Activated CD4-positive, alpha-beta T cell treated with anti-CD3 and anti-CD28 coated beads for 24 hours (primary cell): ENCODE measurements around the gene OVAAL.
A peak's percentile ranks its signal among the peaks of the same experiment; 100 is the strongest.

ENCODE experiments used
- DNase-seq, 2 donors: peaks; one replicate each; pipeline ENCODE4 v3.0.0-alpha.2; 2020; ENCODE audit warnings: low read depth in 2 of 2

The OVAAL gene

GRCh38 chr1:180571060-180571831, 12.5 kb downstream of the OVAAL start:
- DNase-seq = no peak

GRCh38 chr1:180571832-180572636, 13.3 kb downstream of the OVAAL start:
- DNase-seq = peak; percentile 19 to 35

- DNase-seq = no peak
These were observed 14.0 kb downstream of the OVAAL start for GRCh38 chr1:180572760-180573159.

GRCh38 chr1:180574031-180574713, 15.4 kb downstream of the OVAAL start:
- DNase-seq = no peak

- DNase-seq = no peak
These were observed 18.6 kb downstream of the OVAAL start for GRCh38 chr1:180577361-180577760.

DNA sequence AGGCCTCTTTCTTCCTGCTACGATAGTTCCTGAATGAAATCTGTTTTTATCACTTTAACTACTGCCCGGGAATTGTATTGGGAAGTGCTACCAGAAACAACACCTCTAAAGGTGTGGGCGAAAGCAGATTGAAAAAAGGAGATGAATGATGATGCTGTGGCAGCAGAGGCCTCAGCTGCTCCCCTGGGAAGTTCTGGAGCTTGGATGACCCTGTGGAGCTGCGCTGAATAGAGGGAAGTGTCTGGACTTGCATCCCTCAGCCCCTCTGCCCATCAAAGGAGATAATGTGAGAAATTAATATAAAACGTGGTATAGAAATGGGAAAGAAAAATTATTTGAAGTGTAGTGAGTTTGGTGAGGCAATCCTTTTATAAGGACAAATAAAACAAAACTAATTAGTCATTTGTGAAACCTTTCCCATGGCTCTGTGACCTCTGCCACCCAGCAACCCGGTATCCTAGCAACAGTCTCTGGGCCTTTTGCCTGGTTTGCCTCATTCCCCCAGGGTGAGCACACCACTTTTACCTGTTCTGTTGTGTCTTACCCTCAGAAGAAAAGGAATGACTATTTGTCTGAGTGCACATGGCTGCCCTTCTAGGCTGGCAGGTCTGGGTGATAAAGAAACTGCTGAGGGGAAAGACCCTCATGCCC, 21.3 kb downstream of the OVAAL start:
- no peak for DNase-seq

GRCh38 chr1:180581635-180582039, 22.9 kb downstream of the OVAAL start:
- DNase-seq = no peak

- no peak for DNase-seq
These were observed 26.1 kb downstream of the OVAAL start for GRCh38 chr1:180584869-180585268.

DNA sequence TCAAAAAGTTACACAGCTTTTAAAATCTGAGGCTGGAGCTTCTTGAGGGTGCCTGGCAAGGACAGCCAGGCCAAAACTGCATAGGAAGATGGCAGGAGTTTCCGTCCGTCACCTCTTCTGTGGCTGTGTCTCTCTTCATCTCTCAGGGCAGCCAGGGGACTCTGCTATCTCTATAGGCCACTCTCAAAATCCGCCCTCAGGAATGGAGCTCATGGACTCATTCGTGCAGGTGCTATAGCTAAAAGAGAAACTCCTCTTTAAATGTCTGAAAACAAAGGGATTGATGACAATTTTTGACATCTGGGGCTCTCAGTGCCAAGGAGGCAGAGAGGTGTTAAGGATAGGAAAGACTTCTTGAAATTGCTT, 27.2 kb downstream of the OVAAL start:
- no peak for DNase-seq

DNA sequence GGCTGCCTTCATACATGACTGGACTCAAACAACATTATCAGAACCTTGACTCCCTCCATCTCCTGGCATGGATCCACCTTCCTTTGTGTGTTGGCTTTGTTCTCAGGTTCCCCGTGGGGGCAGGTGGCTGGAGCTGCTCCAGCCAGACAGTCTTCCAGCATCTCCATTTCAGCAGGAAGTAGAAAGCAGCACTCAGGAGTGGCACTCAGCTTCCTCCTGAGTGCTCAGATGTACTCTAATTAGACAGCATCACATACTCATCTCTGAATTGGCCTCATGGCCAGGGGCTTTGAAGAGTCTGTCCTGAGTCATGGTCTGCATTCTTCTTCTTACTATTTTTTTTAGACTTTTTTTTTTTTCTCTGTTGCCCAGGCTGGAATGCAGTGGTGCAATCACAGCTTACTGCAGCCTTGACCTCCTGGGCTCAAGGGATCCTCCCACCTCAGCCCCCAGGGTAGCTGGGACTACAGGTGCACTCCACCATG, 27.9 kb downstream of the OVAAL start:
- DNase-seq = no peak

GRCh38 chr1:180588121-180588520, 29.4 kb downstream of the OVAAL start:
- no peak for DNase-seq

DNA sequence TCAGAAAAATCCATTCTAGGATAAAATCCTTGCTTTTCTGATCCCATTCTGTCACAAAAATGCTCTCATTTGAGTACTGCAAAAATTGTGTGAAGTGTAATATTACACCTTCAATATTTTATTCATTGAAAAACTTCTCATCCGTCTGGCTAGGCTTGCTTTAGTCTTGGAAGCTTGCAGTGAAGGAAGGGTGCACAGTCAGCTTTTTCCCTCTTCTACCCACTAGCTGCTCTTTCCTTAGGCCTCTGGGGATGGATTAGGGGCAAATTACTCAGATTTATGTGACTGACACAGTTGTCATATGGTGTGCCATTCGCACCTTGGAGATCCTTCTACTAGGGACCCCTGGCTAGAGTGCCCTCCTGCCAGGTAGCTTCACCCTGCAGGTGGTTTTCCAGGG, 32.1 kb downstream of the OVAAL start:
- no peak for DNase-seq

DNA sequence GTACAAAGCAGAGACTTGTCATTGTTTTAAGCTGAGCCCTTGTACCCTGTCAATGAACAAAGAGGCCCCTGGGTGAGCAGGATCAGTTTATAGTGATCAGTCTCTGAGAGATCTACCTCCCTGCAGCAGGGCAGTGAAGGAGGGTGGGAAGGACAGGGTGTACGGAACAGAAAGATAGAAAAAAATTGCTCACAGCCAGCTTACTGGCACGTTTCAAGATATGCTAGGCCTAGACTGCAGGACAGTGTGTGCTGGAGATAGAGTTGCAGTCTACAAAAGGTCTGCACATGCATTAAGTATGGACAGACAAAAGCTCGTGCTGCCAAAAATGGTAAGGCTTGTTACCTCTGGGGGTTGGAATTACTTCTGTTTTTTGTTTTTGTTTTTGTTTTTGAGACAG, 34.6 kb downstream of the OVAAL start:
- DNase-seq = no peak

DNA sequence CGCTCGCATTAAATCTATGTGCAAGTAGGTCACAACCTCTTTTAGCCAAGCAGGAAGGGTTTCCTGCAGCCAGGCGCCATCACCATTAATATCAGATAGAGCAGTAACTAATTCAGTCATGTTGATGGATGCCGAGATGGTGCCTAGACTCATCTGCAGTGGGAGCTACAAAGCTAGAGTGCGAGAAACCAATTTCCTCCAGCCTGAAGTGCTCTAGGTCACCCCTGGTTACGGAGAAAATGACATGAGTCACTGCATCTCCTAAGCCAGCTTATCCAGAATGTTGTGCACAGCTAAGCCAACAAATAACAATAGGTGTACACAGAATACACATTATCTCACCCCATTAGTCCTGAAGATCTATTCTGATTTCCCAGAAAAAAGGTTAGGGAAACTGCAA, 36.0 kb downstream of the OVAAL start:
- no peak for DNase-seq

- DNase-seq = no peak
These were observed 37.2 kb downstream of the OVAAL start for GRCh38 chr1:180595966-180596365.

DNA sequence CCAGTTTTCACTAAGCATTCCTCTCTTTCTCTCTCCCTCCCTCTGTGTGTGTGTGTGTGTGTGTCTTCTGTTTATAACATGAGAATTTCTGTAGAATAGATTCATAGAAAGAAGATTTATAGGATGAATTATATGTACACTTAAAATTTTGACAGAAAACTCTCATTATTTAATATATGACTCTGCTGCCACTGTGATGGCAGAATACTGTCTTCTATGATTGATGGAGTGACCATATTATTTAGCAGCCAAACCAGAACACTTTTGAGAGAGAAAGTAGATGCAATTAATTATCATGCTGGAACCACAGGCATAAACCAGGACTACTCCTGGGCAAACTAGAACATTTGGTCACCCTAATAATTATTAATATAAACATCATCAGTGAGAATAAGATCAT, 38.8 kb downstream of the OVAAL start:
- no peak for DNase-seq

- no peak for DNase-seq
These were observed 39.7 kb downstream of the OVAAL start for GRCh38 chr1:180598333-180598974.

DNA sequence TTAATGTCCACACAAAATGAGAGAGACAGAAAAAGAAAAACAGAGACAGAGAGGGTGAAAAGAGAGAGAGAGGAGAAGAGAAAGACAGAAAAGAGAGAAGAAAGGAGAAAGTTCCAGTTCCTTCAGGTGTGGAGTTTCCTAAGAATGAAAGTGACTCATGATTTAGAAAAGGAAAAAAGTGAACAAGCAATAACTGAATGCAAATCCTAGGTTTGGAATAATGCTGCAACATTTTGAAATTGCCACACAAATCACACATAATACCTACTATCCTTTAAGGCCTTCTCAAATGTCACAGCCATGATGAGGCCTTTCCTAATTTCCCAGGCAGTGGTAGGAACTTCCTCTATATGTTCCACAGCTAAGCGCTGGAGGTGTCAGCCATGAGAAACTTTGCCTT, 41.6 kb downstream of the OVAAL start:
- no peak for DNase-seq

DNA sequence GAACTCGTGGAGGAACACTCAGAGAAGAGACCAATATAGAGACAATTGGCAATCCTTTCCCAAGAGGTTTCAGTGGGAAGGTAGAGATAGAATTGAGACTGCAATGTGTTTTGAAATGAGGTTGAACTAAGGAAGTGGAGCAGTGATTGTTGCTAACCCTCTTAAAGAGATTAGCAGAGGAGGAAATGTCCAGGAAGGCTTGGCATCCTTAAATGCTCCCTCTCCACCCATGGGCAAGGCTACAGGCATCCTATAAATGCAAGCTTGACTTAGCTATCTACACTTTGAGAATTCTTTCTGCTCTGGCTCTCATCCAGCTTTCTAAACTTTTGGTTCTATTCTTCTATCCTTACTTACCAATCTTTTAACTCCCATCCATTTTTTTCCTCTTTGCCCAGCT, 42.7 kb downstream of the OVAAL start:
- no peak for DNase-seq

GRCh38 chr1:180603223-180603849, 44.6 kb downstream of the OVAAL start:
- no peak for DNase-seq

DNA sequence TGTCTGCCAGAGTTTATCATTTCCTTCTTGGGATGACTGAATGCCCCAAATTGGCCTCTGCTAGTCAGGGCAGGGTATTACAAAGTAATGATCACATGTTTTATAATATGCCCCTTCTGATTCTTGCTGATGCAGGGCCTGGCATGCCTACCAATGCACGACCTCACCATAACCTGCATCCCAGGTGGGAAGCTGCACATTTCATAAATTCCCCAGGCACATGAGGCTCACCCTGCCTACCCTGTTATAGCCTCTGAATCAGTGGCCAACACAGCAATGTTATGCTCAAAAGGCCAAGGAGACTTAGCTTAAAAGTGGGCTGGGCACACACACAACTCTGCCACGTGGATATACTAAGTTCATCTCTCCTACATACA, 45.1 kb downstream of the OVAAL start:
- DNase-seq = no peak
